ENCODE results near the gene WIPF2.
A peak's percentile ranks its signal among the peaks of the same experiment; 100 is the strongest.

The WIPF2 gene

GRCh38 chr17:40177275-40177874 lies 41.7 kb upstream of the WIPF2 start, which contains the start of gene RAPGEFL1:
Gene RAPGEFL1 (plus strand): TSS chr17:40177470. CDS start chr17:40177862, 392 bp downstream.
- Histone ChIP-seq H3K9ac (no peak within 1 kb of the TSS), H3K4me1 (no peaks in the 10 kb centered on the region), H3K4me2 (ENCODE audit: low read length) (peak within 1 kb of the TSS; percentile 77), H3K9me3 (ENCODE audit: control insufficient read depth, low read length) (no peaks in the 10 kb centered on the region), H3K4me3 (ENCODE audit: low read depth, low read length) (peak within 1 kb of the TSS; percentile 33), H3K36me3 (ENCODE audit: control insufficient read depth, insufficient read depth, low read length) (no peaks in the 10 kb centered on the region), H3K79me2 (no peaks in the 10 kb centered on the region), H3K27me3 (ENCODE audit: control insufficient read depth, insufficient read depth, low read length) (no peaks in the 10 kb centered on the region), H2AFZ (peak within 1 kb of the TSS; percentile 77), H3K27ac (no peak within 1 kb of the TSS)
- no peak for TF ChIP-seq CTCF (IDR thresholded peaks at IDR 0.05)

GRCh38 chr17:40178021-40178601 lies 41.0 kb upstream of the WIPF2 start:
- no peaks in the 10 kb centered on the region for H3K27me3 ChIP-seq (ENCODE audit: control insufficient read depth, insufficient read depth, low read length)
- no peak overlapping the region for H3K4me2 ChIP-seq (ENCODE audit: low read length)
- H2AFZ ChIP-seq, result no peak overlapping the region
- TF ChIP-seq CTCF (IDR thresholded peaks at IDR 0.05), result no peak
- H3K4me1 ChIP-seq, result no peaks in the 10 kb centered on the region
- H3K4me3 ChIP-seq (ENCODE audit: low read depth, low read length), result no peak overlapping the region
- H3K9ac ChIP-seq, result no peak overlapping the region
- no peaks in the 10 kb centered on the region for H3K79me2 ChIP-seq
- no peak overlapping the region for H3K27ac ChIP-seq
- no peaks in the 10 kb centered on the region for H3K36me3 ChIP-seq (ENCODE audit: control insufficient read depth, insufficient read depth, low read length)
- no peaks in the 10 kb centered on the region for H3K9me3 ChIP-seq (ENCODE audit: control insufficient read depth, low read length)

- Histone ChIP-seq H3K4me2 (ENCODE audit: low read length) (no peak overlapping the region), H3K36me3 (ENCODE audit: control insufficient read depth, insufficient read depth, low read length) (no peaks in the 10 kb centered on the region), H3K9ac (no peak overlapping the region), H3K27ac (no peak overlapping the region), H3K4me3 (ENCODE audit: low read depth, low read length) (no peak overlapping the region), H3K79me2 (no peaks in the 10 kb centered on the region), H3K4me1 (no peaks in the 10 kb centered on the region), H2AFZ (no peak overlapping the region), H3K27me3 (ENCODE audit: control insufficient read depth, insufficient read depth, low read length) (no peaks in the 10 kb centered on the region), H3K9me3 (ENCODE audit: control insufficient read depth, low read length) (no peaks in the 10 kb centered on the region)
- TF ChIP-seq CTCF (IDR thresholded peaks at IDR 0.05), result no peak
These were observed 40.4 kb upstream of the WIPF2 start for GRCh38 chr17:40178660-40179059.

GRCh38 chr17:40179923-40180659 lies 39.0 kb upstream of the WIPF2 start:
- no peak overlapping the region for H3K4me3 ChIP-seq (ENCODE audit: low read depth, low read length)
- H3K36me3 ChIP-seq (ENCODE audit: control insufficient read depth, insufficient read depth, low read length), result no peaks in the 10 kb centered on the region
- H3K9ac ChIP-seq, result no peak overlapping the region
- no peaks in the 10 kb centered on the region for H3K4me1 ChIP-seq
- H3K27ac ChIP-seq, result no peak overlapping the region
- no peaks in the 10 kb centered on the region for H3K9me3 ChIP-seq (ENCODE audit: control insufficient read depth, low read length)
- no peak overlapping the region for H2AFZ ChIP-seq
- no peak for TF ChIP-seq CTCF (IDR thresholded peaks at IDR 0.05)
- no peaks in the 10 kb centered on the region for H3K27me3 ChIP-seq (ENCODE audit: control insufficient read depth, insufficient read depth, low read length)
- H3K79me2 ChIP-seq, result no peaks in the 10 kb centered on the region
- no peak overlapping the region for H3K4me2 ChIP-seq (ENCODE audit: low read length)

All from parathyroid adenoma (tissue), 2 donors.